Ishikawa (cell line): ENCODE data around the gene PADI1.

Experiments used
- CEBPB ChIP-seq: IDR thresholded peaks from 2 replicates; pipeline ENCODE4 v1.6.1; 2012
- CREB1 ChIP-seq: IDR thresholded peaks from 2 replicates; pipeline ENCODE4 v1.6.1; 2012; ENCODE audit warnings: low read depth
- EGR1 ChIP-seq: IDR thresholded peaks from 2 replicates; pipeline ENCODE4 v1.6.1; 2012
- EP300 ChIP-seq: IDR thresholded peaks from 2 replicates; pipeline ENCODE4 v1.6.1; 2012; ENCODE audit warnings: borderline replicate concordance
- FOXM1 ChIP-seq: IDR thresholded peaks from 2 replicates; pipeline ENCODE4 v1.6.1; 2012; ENCODE audit warnings: low read depth, borderline replicate concordance
- MAX ChIP-seq: IDR thresholded peaks from 2 replicates; pipeline ENCODE4 v1.6.1; 2012
- NFIC ChIP-seq: IDR thresholded peaks from 2 replicates; pipeline ENCODE4 v1.6.1; 2012
- RAD21 ChIP-seq: IDR thresholded peaks from 2 replicates; pipeline ENCODE4 v1.6.1; 2012; ENCODE audit warnings: low read depth
- REST ChIP-seq: IDR thresholded peaks from 2 replicates; pipeline ENCODE4 v1.6.1; 2012; ENCODE audit warnings: low read depth, mild to moderate bottlenecking
- TAF1 ChIP-seq: IDR thresholded peaks from 2 replicates; pipeline ENCODE4 v1.6.1; 2012; ENCODE audit warnings: low read depth, mild to moderate bottlenecking
- TCF12 ChIP-seq: IDR thresholded peaks from 2 replicates; pipeline ENCODE4 v1.6.1; 2012; ENCODE audit warnings: low read depth
- TEAD4 ChIP-seq: IDR thresholded peaks from 2 replicates; pipeline ENCODE4 v1.6.1; 2012
- USF1 ChIP-seq: IDR thresholded peaks from 2 replicates; pipeline ENCODE4 v1.6.1; 2012
- YY1 ChIP-seq: IDR thresholded peaks from 2 replicates; pipeline ENCODE4 v1.6.1; 2012; ENCODE audit warnings: low read depth
- ZBTB7A ChIP-seq: IDR thresholded peaks from 2 replicates; pipeline ENCODE4 v1.6.1; 2012; ENCODE audit warnings: low read depth

PADI1 gene

GRCh38 chr1:17212487-17213121 lies 7.7 kb downstream of the PADI1 start:
- TF ChIP-seq CEBPB (0 out of 2 replicates have a peak, but pooled peaks have one; percentile 4), REST (no peak), MAX (peak; percentile 93), TCF12 (peak; percentile 92), CREB1 (no peak), TAF1 (no peak), YY1 (0 out of 2 replicates have a peak, but pooled peaks have one; percentile 20), EGR1 (0 out of 2 replicates have a peak, but pooled peaks have one; percentile 25), USF1 (no peak), ZBTB7A (no peak; the same call in 1 of the 2 replicates), NFIC (peak; percentile 99), RAD21 (peak; percentile 13; the same call in 1 of the 2 replicates), TEAD4 (peak; percentile 89), EP300 (peak; percentile 93), FOXM1 (no peak)

DNA sequence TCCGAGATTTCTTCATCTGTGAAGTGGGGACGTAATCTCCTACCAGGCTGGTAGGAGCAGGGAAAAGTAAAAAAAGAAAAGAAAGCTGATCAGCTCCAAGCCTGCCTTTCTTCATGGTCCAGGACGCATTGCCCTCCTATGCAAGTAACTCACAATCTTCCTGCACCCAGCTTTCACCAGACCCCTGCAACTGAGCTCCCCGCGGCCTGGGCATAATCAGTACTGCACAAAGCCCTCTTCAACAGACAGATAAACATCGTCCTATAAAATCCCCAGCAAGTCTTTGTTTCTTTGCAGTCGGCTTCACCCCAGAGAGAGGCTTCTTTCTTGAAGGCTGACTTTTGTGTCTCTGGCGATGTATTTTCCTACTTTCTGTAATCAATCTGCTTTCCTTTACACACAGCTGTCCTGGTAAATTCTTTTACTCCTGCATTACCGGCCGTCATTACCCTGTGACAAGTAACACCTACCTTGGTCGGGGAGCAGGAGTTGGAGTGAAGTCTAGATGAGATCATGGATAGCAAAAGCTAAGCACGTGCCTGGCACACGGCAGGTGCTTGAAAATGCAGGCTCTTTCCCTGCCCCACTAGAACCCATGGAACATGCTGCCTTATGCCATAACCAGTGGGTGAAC lies 8.3 kb downstream of the PADI1 start:
- TF ChIP-seq TAF1 (no peak), MAX (peak; percentile 87)

DNA sequence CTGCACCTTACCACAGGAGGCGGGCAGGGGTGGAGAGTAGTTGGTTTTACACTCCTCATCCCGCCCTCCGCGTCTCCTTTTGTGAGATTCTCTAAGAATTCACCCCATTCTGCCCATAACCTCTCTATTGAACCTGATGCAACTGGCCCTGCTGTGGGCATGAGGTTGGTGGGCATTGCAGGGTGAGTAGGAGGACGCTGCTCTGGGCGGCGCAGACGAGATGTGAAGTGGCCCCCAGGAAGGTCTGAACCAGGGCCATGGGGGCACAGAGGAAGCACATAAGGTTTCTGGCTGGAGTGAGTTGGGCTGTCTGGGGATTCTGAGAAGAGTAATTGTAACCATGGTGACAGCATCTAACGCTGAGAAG lies 8.8 kb downstream of the PADI1 start:
- TF ChIP-seq NFIC, result no peak
- no peak for TF ChIP-seq CREB1
- TF ChIP-seq TEAD4, result no peak
- no peak for TF ChIP-seq REST
- TF ChIP-seq RAD21, result no peak
- no peak for TF ChIP-seq EGR1
- no peak for TF ChIP-seq YY1
- no peak for TF ChIP-seq FOXM1
- TF ChIP-seq EP300, result no peak
- no peak for TF ChIP-seq ZBTB7A

GRCh38 chr1:17214876-17215544 lies 10.1 kb downstream of the PADI1 start:
- no peak for TF ChIP-seq ZBTB7A
- TF ChIP-seq TCF12, result 0 out of 2 replicates have a peak, but pooled peaks have one; percentile 31

- no peak for TF ChIP-seq TEAD4
- TF ChIP-seq ZBTB7A, result no peak
- TF ChIP-seq MAX, result no peak
- TF ChIP-seq NFIC, result no peak
Measured at GRCh38 chr1:17215545-17215890, 10.6 kb downstream of the PADI1 start.

DNA sequence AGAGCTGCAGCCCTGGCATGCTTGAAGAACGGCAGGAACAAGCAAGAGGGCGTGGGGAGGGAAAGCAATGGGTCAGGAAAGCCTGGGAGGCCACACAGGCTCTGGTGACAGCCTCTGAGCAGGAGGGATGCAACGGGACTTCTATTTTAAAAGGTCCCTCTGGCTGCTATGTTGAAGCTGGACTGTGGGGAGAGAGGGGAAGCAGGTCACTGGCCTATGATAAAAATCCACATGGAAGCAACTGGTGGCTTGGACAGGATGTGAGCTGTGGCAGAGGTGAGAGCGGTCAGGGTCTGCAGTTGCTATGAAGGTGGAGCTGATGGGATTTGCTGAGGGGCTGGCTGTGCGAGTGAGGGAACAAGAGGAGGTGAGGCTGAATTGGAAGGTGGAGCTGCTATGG lies 11.2 kb downstream of the PADI1 start:
- no peak for TF ChIP-seq TCF12
- TF ChIP-seq CREB1, result no peak
- TF ChIP-seq TEAD4, result no peak
- TF ChIP-seq FOXM1, result no peak

DNA sequence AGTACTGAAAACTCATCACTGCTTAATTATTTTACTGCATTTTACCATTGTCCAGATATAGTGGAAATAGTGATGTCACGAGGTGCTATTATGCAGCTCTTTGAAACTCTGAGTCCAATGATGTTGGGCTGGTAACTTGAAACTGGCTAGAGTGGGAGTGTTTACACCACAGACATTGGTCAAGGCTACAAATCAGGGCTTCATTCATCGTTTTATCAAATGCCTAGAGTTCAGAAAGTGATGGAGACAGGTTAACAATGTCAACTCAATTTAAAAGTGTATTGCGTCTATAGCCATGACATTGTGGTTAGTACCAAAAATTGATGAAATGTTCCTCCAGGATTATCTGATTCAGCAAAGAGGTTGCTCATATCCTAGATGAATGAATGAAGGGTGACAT lies 12.7 kb downstream of the PADI1 start:
- TF ChIP-seq REST, result no peak
- no peak for TF ChIP-seq TAF1
- TF ChIP-seq YY1, result no peak
- no peak for TF ChIP-seq EGR1
- TF ChIP-seq TEAD4, result no peak
